Activated CD8-positive, alpha-beta memory T cell treated with anti-CD3 and anti-CD28 coated beads, Interleukin-2, amount 10 ng/mL, durations not matched to agents 7 days and 5 days (primary cell): ENCODE results near the gene HELZ. TPM values are rescaled to one million over a fixed set of nuclear protein-coding genes. Genes with fewer than 3 reads are reported as not detected.
"Not testable (repeated sequence)": the region's sequence is repeated elsewhere in the genome, so short reads cannot be mapped to it uniquely, and the experiment has no call there.

Experiments used
- ATAC-seq: fragments of 150-1000 bp; cut with Tn5 transposase; one replicate; pipeline ENCODE4 v1.10.0; 2021; ENCODE audit warnings: moderate library complexity
- CTCF ChIA-PET: fragments of 350-600 bp; sonication (Branson Sonifier 250); formaldehyde crosslinking; loops from one replicate; lab custom pipeline; 2021; ENCODE audit warnings: antibody characterized with exemption; lab: Charles Lee
- DNase-seq: peaks from one replicate; pipeline ENCODE4 v3.0.0-alpha.2; 2020
- H3K27ac Mint-ChIP-seq: one replicate; pipeline ENCODE4 v1.8.0; 2021; ENCODE audit warnings: mild to moderate bottlenecking, mixed read lengths
- H3K27me3 Mint-ChIP-seq: one replicate; pipeline ENCODE4 v1.8.0; 2021; ENCODE audit warnings: mixed read lengths
- H3K36me3 Mint-ChIP-seq: one replicate; pipeline ENCODE4 v1.8.0; 2021; ENCODE audit warnings: mild to moderate bottlenecking, mixed read lengths
- H3K4me1 Mint-ChIP-seq: one replicate; pipeline ENCODE4 v1.8.0; 2021; ENCODE audit warnings: mixed read lengths
- H3K4me3 Mint-ChIP-seq: one replicate; pipeline ENCODE4 v1.8.0; 2021; ENCODE audit warnings: mild to moderate bottlenecking, moderate library complexity, mixed read lengths
- H3K9me3 Mint-ChIP-seq: one replicate; pipeline ENCODE4 v1.8.0; 2022; ENCODE audit warnings: low read depth, mixed read lengths
- total RNA-seq, 2 experiments: library from RNA; stranded (reverse); gene quantifications; one replicate each; pipeline ENCODE4 v1.2.3, GENCODE V29; 2021

The HELZ gene
- total RNA-seq, 2 experiments from 2014 or later = 77.5 to 102 TPM

- H3K27me3 Mint-ChIP-seq = no peaks in the 10 kb centered on the region
- H3K4me1 Mint-ChIP-seq = no peaks in the 10 kb centered on the region
- CTCF ChIA-PET = no interaction called here
- ATAC-seq (no peak), DNase-seq (no peak)
- H3K4me3 Mint-ChIP-seq = no peak overlapping the region
- peaks cover 2% of the 10 kb centered on the region for H3K36me3 Mint-ChIP-seq
- no peak overlapping the region for H3K27ac Mint-ChIP-seq
- peaks cover 10% of the 10 kb centered on the region for H3K9me3 Mint-ChIP-seq
Observed at GRCh38 chr17:67047382-67047781, 197.6 kb downstream of the HELZ start.

GRCh38 chr17:67046398-67046797, 198.6 kb downstream of the HELZ start:
- DNase-seq (no peak), ATAC-seq (no peak)
- Mint-ChIP-seq H3K27me3 (no peaks in the 10 kb centered on the region), H3K27ac (no peak overlapping the region), H3K4me3 (no peak overlapping the region), H3K4me1 (no peaks in the 10 kb centered on the region), H3K9me3 (peaks cover 10% of the 10 kb centered on the region), H3K36me3 (peaks cover 2% of the 10 kb centered on the region)
- CTCF ChIA-PET = no interaction called here

GRCh38 chr17:67044940-67045339, 200.1 kb downstream of the HELZ start:
- Mint-ChIP-seq H3K36me3 (peaks cover 2% of the 10 kb centered on the region), H3K27me3 (no peaks in the 10 kb centered on the region), H3K4me1 (no peaks in the 10 kb centered on the region), H3K27ac (no peak overlapping the region), H3K4me3 (no peak overlapping the region), H3K9me3 (peaks cover 10% of the 10 kb centered on the region)
- DNase-seq (no peak), ATAC-seq (no peak)
- CTCF ChIA-PET = no interaction called here

DNA sequence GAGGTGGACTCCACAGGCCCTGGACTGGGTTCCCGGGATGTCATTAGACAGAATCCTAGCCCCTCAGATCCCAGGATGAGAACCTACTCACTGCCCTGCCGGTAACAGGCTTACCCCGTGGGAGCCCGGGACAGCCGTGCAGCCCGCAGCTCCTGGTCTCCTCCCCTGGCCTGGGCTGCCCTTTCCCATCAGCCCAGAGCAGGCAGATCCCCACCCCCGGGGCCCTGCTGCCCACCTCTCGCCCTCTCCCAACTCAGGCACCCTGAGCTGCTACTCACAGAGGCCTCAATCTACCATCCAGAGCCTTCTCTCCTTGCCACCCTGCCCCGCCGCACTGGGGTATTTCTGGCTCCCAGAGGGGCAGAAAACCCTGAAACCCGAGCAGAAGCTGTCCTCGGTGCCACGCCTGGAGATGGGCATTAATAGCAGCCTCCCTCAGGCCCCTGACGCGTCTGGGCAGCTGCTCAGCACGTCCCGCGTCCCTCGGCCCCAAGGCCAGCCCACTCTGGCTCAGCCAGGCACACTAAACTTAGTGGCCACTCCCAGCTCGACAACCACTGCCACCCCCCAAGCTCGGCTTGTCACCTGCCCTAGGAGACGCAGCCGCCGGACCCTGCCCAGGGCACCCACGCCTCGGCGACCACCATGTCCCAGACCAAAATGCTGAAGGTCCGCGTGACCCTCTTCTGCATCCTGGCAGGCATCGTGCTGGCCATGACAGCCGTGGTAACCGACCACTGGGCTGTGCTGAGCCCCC, 200.8 kb downstream of the HELZ start, which contains the start of gene CACNG1:
Gene CACNG1 (plus strand): TSS at position 539 of the 757 bp plus-strand sequence. CDS start 107 bp downstream, at position 646.
- Mint-ChIP-seq H3K27me3 (no peaks in the 10 kb centered on the region), H3K4me1 (no peaks in the 10 kb centered on the region), H3K9me3 (peaks cover 10% of the 10 kb centered on the region), H3K27ac (no peak within 1 kb of the TSS), H3K36me3 (peaks cover 2% of the 10 kb centered on the region), H3K4me3 (no peak within 1 kb of the TSS)
- DNase-seq (no peak), ATAC-seq (no peak)
- CTCF ChIA-PET = no interaction called here

DNA sequence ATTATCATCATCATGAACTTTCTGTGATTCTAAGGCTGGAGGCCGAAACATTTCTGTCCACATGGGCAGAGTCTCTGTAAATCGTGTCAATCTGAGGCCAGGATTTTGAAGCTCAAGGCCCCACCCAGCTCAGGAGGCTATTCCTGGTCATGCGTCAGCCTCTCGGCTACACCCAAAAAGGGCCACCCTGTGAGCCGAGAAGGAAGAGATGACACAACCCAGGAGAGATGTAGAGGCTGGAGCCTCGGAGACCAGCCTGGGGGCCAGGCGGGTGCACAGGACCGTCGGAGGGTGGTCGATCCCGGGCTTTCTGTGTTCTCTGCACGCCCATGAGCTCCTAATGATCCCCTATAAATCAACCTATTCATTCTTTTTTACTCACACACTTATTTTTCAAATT, 201.7 kb downstream of the HELZ start:
- Mint-ChIP-seq H3K4me1 (no peaks in the 10 kb centered on the region), H3K9me3 (peaks cover 5% of the 10 kb centered on the region), H3K4me3 (no peak overlapping the region), H3K27ac (no peak overlapping the region), H3K36me3 (no peaks in the 10 kb centered on the region), H3K27me3 (no peaks in the 10 kb centered on the region)
- CTCF ChIA-PET = no interaction called here
- no peak for ATAC-seq
- DNase-seq = no peak

GRCh38 chr17:67041941-67042899, 202.8 kb downstream of the HELZ start:
- ATAC-seq = no peak
- H3K4me3 Mint-ChIP-seq = no peak overlapping the region
- no peaks in the 10 kb centered on the region for H3K36me3 Mint-ChIP-seq
- no peaks in the 10 kb centered on the region for H3K4me1 Mint-ChIP-seq
- CTCF ChIA-PET = no interaction called here
- no peaks in the 10 kb centered on the region for H3K9me3 Mint-ChIP-seq
- no peak overlapping the region for H3K27ac Mint-ChIP-seq
- no peaks in the 10 kb centered on the region for H3K27me3 Mint-ChIP-seq
- no peak for DNase-seq

DNA sequence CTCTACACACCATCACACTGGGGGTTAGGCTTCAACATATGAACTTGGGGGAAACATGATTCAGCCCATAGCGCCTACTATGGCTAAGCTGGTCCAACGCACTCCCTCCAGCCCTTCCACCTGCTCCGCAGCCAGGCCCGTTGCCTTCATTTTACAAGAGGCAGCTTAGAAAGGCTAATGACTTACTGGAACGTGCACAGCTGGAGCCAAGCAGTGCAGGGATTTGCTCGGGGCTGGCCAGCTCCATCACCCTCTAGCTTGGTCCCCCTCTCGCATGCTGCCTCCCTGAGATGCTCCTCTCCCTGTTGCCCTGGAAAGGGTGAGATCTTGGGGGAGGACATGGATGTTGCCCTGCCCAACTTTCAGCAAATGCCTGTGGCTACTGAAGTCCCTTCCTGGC, 203.5 kb downstream of the HELZ start:
- no peak overlapping the region for H3K27ac Mint-ChIP-seq
- H3K4me3 Mint-ChIP-seq = no peak overlapping the region
- no peaks in the 10 kb centered on the region for H3K4me1 Mint-ChIP-seq
- no peaks in the 10 kb centered on the region for H3K9me3 Mint-ChIP-seq
- ATAC-seq (no peak), DNase-seq (no peak)
- H3K36me3 Mint-ChIP-seq = no peaks in the 10 kb centered on the region
- H3K27me3 Mint-ChIP-seq = no peaks in the 10 kb centered on the region
- CTCF ChIA-PET = no interaction called here

DNA sequence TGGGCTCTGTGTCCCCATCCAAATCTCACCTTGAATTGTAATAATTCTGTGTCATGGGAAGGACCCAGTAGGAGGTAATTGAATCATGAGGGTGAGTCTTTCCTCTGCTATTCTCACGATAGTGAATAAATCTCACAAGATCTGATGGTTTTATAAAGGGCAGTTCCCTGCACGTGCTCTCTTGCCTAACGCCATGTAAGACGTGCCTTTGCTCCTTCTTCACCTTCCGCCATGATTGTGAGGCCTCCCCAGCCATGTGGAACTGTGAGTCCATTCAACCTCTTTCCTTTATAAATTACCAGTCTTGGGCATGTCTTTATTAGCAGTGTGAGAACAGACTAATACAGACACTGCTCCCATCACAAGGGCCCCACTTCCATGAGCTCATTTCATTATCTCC, 203.9 kb downstream of the HELZ start:
- H3K9me3 Mint-ChIP-seq, ATAC-seq, DNase-seq, H3K27me3 Mint-ChIP-seq, H3K27ac Mint-ChIP-seq, H3K36me3 Mint-ChIP-seq, H3K4me3 Mint-ChIP-seq, CTCF ChIA-PET, H3K4me1 Mint-ChIP-seq: not testable (repeated sequence)

GRCh38 chr17:67040652-67041051, 204.3 kb downstream of the HELZ start:
- H3K4me1 Mint-ChIP-seq = no peaks in the 10 kb centered on the region
- no peak for ATAC-seq
- no peaks in the 10 kb centered on the region for H3K27me3 Mint-ChIP-seq
- no peaks in the 10 kb centered on the region for H3K36me3 Mint-ChIP-seq
- H3K4me3 Mint-ChIP-seq = no peak overlapping the region
- CTCF ChIA-PET = no interaction called here
- no peaks in the 10 kb centered on the region for H3K9me3 Mint-ChIP-seq
- DNase-seq = no peak
- H3K27ac Mint-ChIP-seq = no peak overlapping the region

DNA sequence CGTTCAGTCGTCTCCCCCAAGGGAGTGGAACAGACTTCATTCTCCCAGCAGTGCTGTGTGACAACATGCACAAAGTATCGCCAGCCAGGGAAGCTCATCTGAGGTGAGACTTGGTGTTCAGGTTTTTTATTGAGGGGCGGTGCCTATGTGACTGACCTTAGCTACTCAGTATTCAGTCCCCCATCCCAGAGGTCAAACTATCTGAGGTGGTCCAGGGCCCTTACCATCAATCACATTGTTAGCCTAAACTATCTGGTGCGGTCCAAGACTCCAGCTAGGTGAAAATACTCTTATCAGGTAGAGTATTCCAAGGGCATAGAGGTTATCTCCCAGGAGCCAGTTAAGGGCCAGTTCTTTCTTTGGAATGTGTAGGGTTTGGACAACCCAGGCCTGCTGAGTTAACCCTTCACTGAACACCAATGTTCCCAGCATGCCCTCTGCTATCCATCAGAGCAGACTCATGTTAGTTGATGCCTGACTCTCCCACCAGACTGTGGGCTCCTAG, 206.1 kb downstream of the HELZ start:
- no peaks in the 10 kb centered on the region for H3K36me3 Mint-ChIP-seq
- no peak for DNase-seq
- no peak for ATAC-seq
- H3K9me3 Mint-ChIP-seq = no peaks in the 10 kb centered on the region
- CTCF ChIA-PET = no interaction called here
- no peak overlapping the region for H3K27ac Mint-ChIP-seq
- H3K4me3 Mint-ChIP-seq = no peak overlapping the region
- peaks cover 2% of the 10 kb centered on the region for H3K4me1 Mint-ChIP-seq
- no peaks in the 10 kb centered on the region for H3K27me3 Mint-ChIP-seq

GRCh38 chr17:67035131-67036083, 209.6 kb downstream of the HELZ start:
- H3K4me3 Mint-ChIP-seq = no peak overlapping the region
- no peaks in the 10 kb centered on the region for H3K27me3 Mint-ChIP-seq
- H3K27ac Mint-ChIP-seq = no peak overlapping the region
- H3K9me3 Mint-ChIP-seq = no peaks in the 10 kb centered on the region
- CTCF ChIA-PET = no interaction called here
- ATAC-seq (no peak), DNase-seq (no peak)
- no peaks in the 10 kb centered on the region for H3K36me3 Mint-ChIP-seq
- H3K4me1 Mint-ChIP-seq = peaks cover 2% of the 10 kb centered on the region

DNA sequence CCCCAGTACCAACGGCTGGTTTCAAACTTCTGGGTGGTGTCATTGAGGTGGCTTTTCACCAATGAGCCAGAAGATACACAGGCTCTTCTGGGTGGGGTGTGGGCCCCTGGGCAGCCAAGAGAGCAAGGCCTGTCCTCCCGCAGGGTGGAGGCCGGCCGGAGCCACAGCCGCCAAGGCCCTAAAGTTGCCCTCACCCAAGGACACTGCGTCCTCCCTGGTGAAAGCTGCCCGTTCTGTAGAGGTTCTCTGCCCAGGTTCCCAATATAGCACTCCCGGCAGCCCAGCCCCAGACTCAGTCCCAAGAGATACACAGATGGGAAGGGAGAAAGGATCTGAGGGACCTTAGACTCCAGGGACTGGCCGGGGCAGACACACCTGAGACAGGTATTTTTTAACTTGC, 211.4 kb downstream of the HELZ start:
- DNase-seq (no peak), ATAC-seq (no peak)
- H3K36me3 Mint-ChIP-seq = no peaks in the 10 kb centered on the region
- H3K4me3 Mint-ChIP-seq = no peak overlapping the region
- H3K27me3 Mint-ChIP-seq = no peaks in the 10 kb centered on the region
- CTCF ChIA-PET = no interaction called here
- H3K27ac Mint-ChIP-seq = no peak overlapping the region
- H3K4me1 Mint-ChIP-seq = peaks cover 2% of the 10 kb centered on the region
- no peaks in the 10 kb centered on the region for H3K9me3 Mint-ChIP-seq

GRCh38 chr17:67032985-67033384, 212.0 kb downstream of the HELZ start:
- CTCF ChIA-PET = no interaction called here
- no peaks in the 10 kb centered on the region for H3K9me3 Mint-ChIP-seq
- no peak overlapping the region for H3K4me3 Mint-ChIP-seq
- ATAC-seq (no peak), DNase-seq (no peak)
- no peak overlapping the region for H3K27ac Mint-ChIP-seq
- H3K4me1 Mint-ChIP-seq = peaks cover 2% of the 10 kb centered on the region
- no peaks in the 10 kb centered on the region for H3K27me3 Mint-ChIP-seq
- no peaks in the 10 kb centered on the region for H3K36me3 Mint-ChIP-seq
